Suprapubic skin (tissue), 4 donors: Measurements from ENCODE around the gene ZNF385D.

Experiments
- CTCF ChIP-seq, 2 donors: fragments of 200-600 bp in 1 of 2; fragments of 450-650 bp in 1 of 2; sonication (generic) in 1 of 2; IDR thresholded peaks; one replicate each; pipeline ENCODE4 v1.5.1; 2016 to 2019; ENCODE audit warnings: antibody characterized with exemption in 2 of 2, mild to moderate bottlenecking in 1 of 2, moderate library complexity in 1 of 2
- POLR2A ChIP-seq, 2 donors: fragments of 450-650 bp; IDR thresholded peaks; one replicate each; pipeline ENCODE4 v1.6.1; 2017; ENCODE audit warnings: antibody characterized with exemption in 2 of 2, mild to moderate bottlenecking in 2 of 2, moderate library complexity in 2 of 2
- POLR2AphosphoS5 ChIP-seq, 3 donors: sonication (generic); formaldehyde crosslinking; IDR thresholded peaks; one replicate each; pipeline ENCODE4 v1.6.1; 2017; ENCODE audit warnings: antibody characterized with exemption in 3 of 3

- TF ChIP-seq CTCF (IDR thresholded peaks at IDR 0.05): no peak
- TF ChIP-seq POLR2A (IDR thresholded peaks at IDR 0.05): no peak
- TF ChIP-seq POLR2AphosphoS5 (IDR thresholded peaks at IDR 0.05): no peak
These were observed 226.9 kb downstream of the ZNF385D start for GRCh38 chr3:21524133-21524532.
